Trophoblast cell (in vitro differentiated cells and primary cell): Measurements from ENCODE around the gene CCT5.

Experiments
- DNase-seq, 2 donors: peaks; one replicate each; pipeline ENCODE4 v3.0.0-alpha.2; 2016
- H2AFZ ChIP-seq: 2 replicates; pipeline ENCODE4 v1.6.1; 2013; ENCODE audit warnings: low read length, moderate library complexity, mild to moderate bottlenecking; ENCODE audit not compliant: insufficient read depth, poor library complexity
- H2AK5ac ChIP-seq: 2 replicates; pipeline ENCODE4 v1.6.1; 2013; ENCODE audit warnings: mild to moderate bottlenecking, low read length
- H2BK120ac ChIP-seq: 2 replicates; pipeline ENCODE4 v1.6.1; 2013; ENCODE audit warnings: low read length, mild to moderate bottlenecking, moderate library complexity; ENCODE audit not compliant: insufficient read depth, poor library complexity
- H2BK12ac ChIP-seq: 2 replicates; pipeline ENCODE4 v1.6.1; 2013; ENCODE audit warnings: mild to moderate bottlenecking, low read length, moderate library complexity
- H2BK5ac ChIP-seq: 2 replicates; pipeline ENCODE4 v1.6.1; 2013; ENCODE audit warnings: low read length, low read depth, moderate library complexity, mild to moderate bottlenecking; ENCODE audit not compliant: poor library complexity
- H3K14ac ChIP-seq: 2 replicates; pipeline ENCODE4 v1.6.1; 2013; ENCODE audit warnings: mild to moderate bottlenecking, low read length
- H3K18ac ChIP-seq: 2 replicates; pipeline ENCODE4 v1.6.1; 2013; ENCODE audit warnings: mild to moderate bottlenecking, low read length
- H3K23ac ChIP-seq: 2 replicates; pipeline ENCODE4 v1.6.1; 2013; ENCODE audit warnings: low read length
- H3K27ac ChIP-seq: 2 replicates; pipeline ENCODE4 v1.5.1; 2013; ENCODE audit warnings: low read depth, mild to moderate bottlenecking, inconsistent platforms, low read length, moderate library complexity
- H3K27me3 ChIP-seq: 2 replicates; pipeline ENCODE4 v1.6.1; 2013; ENCODE audit warnings: inconsistent platforms, mild to moderate bottlenecking, low read length, moderate library complexity; ENCODE audit not compliant: insufficient read depth
- H3K36me3 ChIP-seq, 2 experiments: 1 replicate in 1 of 2; 2 replicates in 1 of 2; pipeline ENCODE4 v1.6.1; 2013; ENCODE audit warnings: low read length in 2 of 2, mild to moderate bottlenecking in 2 of 2, moderate library complexity in 1 of 2; ENCODE audit not compliant: insufficient read depth in 2 of 2, control insufficient read depth in 1 of 2
- H3K4ac ChIP-seq: 2 replicates; pipeline ENCODE4 v1.6.1; 2013; ENCODE audit warnings: low read depth, mild to moderate bottlenecking, low read length, moderate library complexity
- H3K4me1 ChIP-seq, 2 experiments: 1 replicate in 1 of 2; 2 replicates in 1 of 2; pipeline ENCODE4 v1.6.1; 2013; ENCODE audit warnings: low read length in 2 of 2, mild to moderate bottlenecking in 2 of 2, moderate library complexity in 1 of 2; ENCODE audit not compliant: insufficient read depth in 2 of 2, control insufficient read depth in 1 of 2
- H3K4me2 ChIP-seq: 2 replicates; pipeline ENCODE4 v1.6.1; 2013; ENCODE audit warnings: inconsistent platforms, mild to moderate bottlenecking, low read length, moderate library complexity
- H3K4me3 ChIP-seq: 2 replicates; pipeline ENCODE4 v1.5.1; 2013; ENCODE audit warnings: mild to moderate bottlenecking, low read depth, low read length, inconsistent platforms
- H3K79me1 ChIP-seq: one replicate; pipeline ENCODE4 v1.6.1; 2013; ENCODE audit warnings: low read length
- H3K79me2 ChIP-seq: 2 replicates; pipeline ENCODE4 v1.6.1; 2013; ENCODE audit warnings: low read length, mild to moderate bottlenecking; ENCODE audit not compliant: control insufficient read depth, insufficient read depth, poor library complexity
- H3K9ac ChIP-seq: 2 replicates; pipeline ENCODE4 v1.6.1; 2013; ENCODE audit warnings: mild to moderate bottlenecking, low read length
- H3K9me3 ChIP-seq: 2 replicates; pipeline ENCODE4 v1.6.1; 2013; ENCODE audit warnings: low read depth, mild to moderate bottlenecking, control low read depth, inconsistent platforms, low read length; ENCODE audit not compliant: insufficient read depth
- H4K12ac ChIP-seq: 2 replicates; pipeline ENCODE4 v1.6.1; 2013; ENCODE audit warnings: low read depth, mild to moderate bottlenecking, low read length, moderate library complexity
- H4K8ac ChIP-seq: 2 replicates; pipeline ENCODE4 v1.6.1; 2013; ENCODE audit warnings: low read depth, mild to moderate bottlenecking, low read length, moderate library complexity
- H4K91ac ChIP-seq: one replicate; pipeline ENCODE4 v1.6.1; 2013; ENCODE audit warnings: low read depth, mild to moderate bottlenecking, low read length, moderate library complexity
- WGBS: extraction: QIAGEN DNeasy Blood & Tissue Kit; methylation state at CpG from one replicate; pipeline ENCODE4 v1.1.7; 2013; ENCODE audit warnings: missing lambda C conversion rate; ENCODE audit not compliant: insufficient read length, insufficient coverage; ENCODE audit errors: extremely low coverage; 5-methylcytosine and 5-hydroxymethylcytosine counted together

Gene CCT5

DNA sequence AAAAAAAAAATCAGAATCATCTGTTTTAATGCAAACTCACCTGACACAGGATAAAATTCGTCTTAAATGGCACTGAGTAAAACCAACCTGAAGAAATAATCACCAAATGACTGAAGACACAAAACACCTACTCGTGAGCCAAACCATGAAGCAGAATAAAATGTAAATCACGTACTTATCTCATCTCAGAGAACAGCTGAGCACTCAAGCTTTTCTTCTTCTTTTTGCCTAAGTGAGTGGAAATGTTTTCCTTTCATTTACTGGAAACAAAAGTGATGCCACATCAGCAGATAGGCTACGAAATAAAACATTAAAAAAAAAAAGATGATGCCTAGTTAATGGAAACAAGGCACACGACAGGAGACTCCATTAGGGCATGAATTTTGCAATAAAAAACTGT, 36.8 kb upstream of the CCT5 start:
- WGBS, result no CpG with 5 or more reads among the region's 5 CpGs
- H2BK5ac ChIP-seq, result no peak overlapping the region
- H3K23ac ChIP-seq, result no peak overlapping the region

DNA sequence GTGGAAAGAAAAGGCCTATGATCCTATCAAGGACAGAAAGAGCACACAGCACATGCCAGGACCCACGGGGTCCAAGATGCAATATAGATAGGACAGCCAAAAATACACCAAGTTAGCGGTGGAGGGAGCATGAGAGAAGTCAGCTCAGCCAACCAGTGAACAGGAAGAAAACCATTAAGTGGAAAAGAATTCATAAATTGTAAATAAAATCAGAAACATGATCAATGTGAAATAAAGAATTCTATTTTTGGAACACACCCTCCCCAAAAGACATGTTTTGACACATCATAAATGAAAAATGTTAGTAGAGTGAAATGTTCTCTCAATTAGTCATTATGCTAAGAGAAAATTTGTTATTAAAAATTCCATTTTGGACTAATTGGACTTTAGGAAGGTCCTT, 36.0 kb upstream of the CCT5 start:
- Histone ChIP-seq H2AFZ (no peak overlapping the region), H3K27ac (no peak overlapping the region)
- no CpG with 5 or more reads among the region's 2 CpGs for WGBS

More for the DNA sequence above, 36.8 kb upstream of the CCT5 start:
- Histone ChIP-seq H2BK120ac (no peak overlapping the region), H4K12ac (no peak overlapping the region), H3K9me3 (no peaks in the 10 kb centered on the region), H4K91ac (no peak overlapping the region), H3K9ac (no peak overlapping the region), H3K4me3 (no peak overlapping the region), H3K27me3 (no peaks in the 10 kb centered on the region), H3K27ac (no peak overlapping the region), H3K4me2 (no peak overlapping the region), H2AK5ac (no peak overlapping the region), H3K36me3 (no peaks in the 10 kb centered on the region), H3K79me2 (no peaks in the 10 kb centered on the region), H3K18ac (no peak overlapping the region), H3K14ac (no peak overlapping the region), H2BK12ac (no peak overlapping the region), H3K4me1 (no peaks in the 10 kb centered on the region), H3K79me1 (no peaks in the 10 kb centered on the region), H4K8ac (no peak overlapping the region), H2AFZ (no peak overlapping the region), H3K4ac (no peak overlapping the region)
- no peak for DNase-seq

DNA sequence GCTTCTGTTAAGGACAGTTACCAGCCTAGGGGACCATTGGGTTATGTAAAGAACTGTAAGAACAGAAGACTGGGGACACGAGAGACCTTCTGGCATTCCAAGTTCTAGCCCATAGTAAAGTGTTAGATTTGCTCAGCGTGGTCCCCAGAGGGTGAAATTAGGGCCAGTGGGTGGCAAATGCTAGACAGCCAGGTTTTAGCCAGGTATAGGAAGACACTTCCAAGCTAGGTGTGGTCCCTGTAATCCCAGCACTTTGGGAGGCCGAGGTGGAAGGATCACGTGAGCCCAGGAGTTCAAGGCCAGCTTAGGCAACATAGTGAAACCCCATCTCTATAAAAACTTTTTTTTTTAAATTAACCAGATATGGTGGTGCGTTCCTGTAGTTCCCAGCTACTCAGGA, 34.7 kb upstream of the CCT5 start:
- Histone ChIP-seq H2BK5ac (no peak overlapping the region), H3K4me2 (no peak overlapping the region), H2AK5ac (no peak overlapping the region), H3K27me3 (no peaks in the 10 kb centered on the region), H3K4me3 (no peak overlapping the region), H2BK120ac (no peak overlapping the region), H3K9ac (no peak overlapping the region), H3K18ac (no peak overlapping the region), H4K8ac (no peak overlapping the region), H3K9me3 (no peaks in the 10 kb centered on the region), H2BK12ac (no peak overlapping the region), H3K4me1 (no peaks in the 10 kb centered on the region), H3K14ac (no peak overlapping the region), H4K12ac (no peak overlapping the region), H3K36me3 (no peaks in the 10 kb centered on the region), H3K79me2 (no peaks in the 10 kb centered on the region), H3K4ac (no peak overlapping the region), H3K23ac (no peak overlapping the region), H2AFZ (no peak overlapping the region), H3K79me1 (no peaks in the 10 kb centered on the region), H3K27ac (no peak overlapping the region), H4K91ac (no peak overlapping the region)
- no CpG with 5 or more reads among the region's 5 CpGs for WGBS
- DNase-seq, result no peak

More for the DNA sequence above, 36.0 kb upstream of the CCT5 start:
- H3K9me3 ChIP-seq, result no peaks in the 10 kb centered on the region
- no peaks in the 10 kb centered on the region for H3K36me3 ChIP-seq
- no peaks in the 10 kb centered on the region for H3K79me1 ChIP-seq
- no peak overlapping the region for H3K4me3 ChIP-seq
- DNase-seq, result no peak
- no peak overlapping the region for H3K14ac ChIP-seq
- no peak overlapping the region for H4K12ac ChIP-seq
- H3K79me2 ChIP-seq, result no peaks in the 10 kb centered on the region
- no peak overlapping the region for H4K8ac ChIP-seq
- no peaks in the 10 kb centered on the region for H3K27me3 ChIP-seq
- no peak overlapping the region for H3K18ac ChIP-seq
- no peak overlapping the region for H3K4ac ChIP-seq
- H2BK120ac ChIP-seq, result no peak overlapping the region
- no peak overlapping the region for H2AK5ac ChIP-seq
- no peak overlapping the region for H3K9ac ChIP-seq
- no peak overlapping the region for H3K4me2 ChIP-seq
- H3K23ac ChIP-seq, result no peak overlapping the region
- H4K91ac ChIP-seq, result no peak overlapping the region
- H2BK12ac ChIP-seq, result no peak overlapping the region
- H2BK5ac ChIP-seq, result no peak overlapping the region
- no peaks in the 10 kb centered on the region for H3K4me1 ChIP-seq

DNA sequence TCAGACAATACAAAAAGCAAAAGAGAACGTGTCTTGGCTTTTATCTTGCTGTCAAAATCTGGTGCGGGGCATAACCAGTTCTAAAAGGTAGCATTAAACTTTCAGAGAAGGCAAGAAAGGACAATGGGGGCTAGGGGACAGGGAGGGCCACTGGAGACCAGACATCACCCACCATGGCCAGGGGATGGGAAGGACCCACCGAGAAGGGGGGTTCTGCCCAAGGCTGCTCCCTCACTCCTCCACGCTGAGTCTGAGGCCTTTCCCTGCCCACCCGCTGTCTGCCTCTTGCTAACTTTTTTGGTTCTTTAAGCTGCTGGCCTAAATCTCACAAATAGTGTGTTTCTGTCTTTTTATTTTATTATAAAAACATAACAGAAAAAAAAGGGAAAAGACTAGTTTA, 34.0 kb upstream of the CCT5 start:
- no peaks in the 10 kb centered on the region for H3K36me3 ChIP-seq
- H2AFZ ChIP-seq, result no peak overlapping the region
- no peak overlapping the region for H3K4me2 ChIP-seq
- H4K12ac ChIP-seq, result no peak overlapping the region
- H3K18ac ChIP-seq, result no peak overlapping the region
- no peaks in the 10 kb centered on the region for H3K4me1 ChIP-seq
- H3K23ac ChIP-seq, result no peak overlapping the region
- H4K8ac ChIP-seq, result no peak overlapping the region
- H2BK12ac ChIP-seq, result no peak overlapping the region
- no peak overlapping the region for H4K91ac ChIP-seq
- H2BK5ac ChIP-seq, result no peak overlapping the region
- no peak overlapping the region for H3K4ac ChIP-seq
- H2BK120ac ChIP-seq, result no peak overlapping the region
- no peak overlapping the region for H3K4me3 ChIP-seq
- no peak overlapping the region for H3K9ac ChIP-seq
- H3K79me2 ChIP-seq, result no peaks in the 10 kb centered on the region
- H3K14ac ChIP-seq, result no peak overlapping the region
- no peak overlapping the region for H2AK5ac ChIP-seq
- no CpG with 5 or more reads among the region's 5 CpGs for whole genome bisulfite sequencing
- H3K27me3 ChIP-seq, result no peaks in the 10 kb centered on the region
- no peaks in the 10 kb centered on the region for H3K79me1 ChIP-seq
- no peaks in the 10 kb centered on the region for H3K9me3 ChIP-seq
- DNase-seq, result no peak
- no peak overlapping the region for H3K27ac ChIP-seq
